ENCODE results near the gene NUBP2.

- TF ChIP-seq CTCF (conservative IDR thresholded peaks at IDR 0.05 in 1 of 2, IDR thresholded peaks at IDR 0.05 in 1 of 2; ENCODE audit: low read depth in 1 of 2, low read length in 2 of 2) = no peak
- TF ChIP-seq EZH2 (IDR thresholded peaks at IDR 0.05; ENCODE audit: low read length, missing control alignments) = no peak
These were observed 51.3 kb downstream of the NUBP2 start for GRCh38 chr16:1834096-1834495.

Data from fibroblast of lung (primary cell).